Measurements from ENCODE around the gene ROBO4.

GRCh38 chr11:124887667-124888013 lies 10.0 kb downstream of the ROBO4 start:
- TF ChIP-seq POLR2A (IDR thresholded peaks at IDR 0.05) = no peak
- TF ChIP-seq CTCF (IDR thresholded peaks at IDR 0.05) = no peak

All from esophagus squamous epithelium (tissue), 4 donors.